HCT116 (cell line): Measurements from ENCODE around the gene IGSF3. TPM values are rescaled to one million over a fixed set of nuclear protein-coding genes. Genes with fewer than 3 reads are reported as not detected.

Source experiments
- ATAC-seq: fragments of 200-7000 bp; cut with Tn5 transposase; 2 replicates; pipeline ENCODE4 v1.9.1; 2020; ENCODE audit warnings: mild to moderate bottlenecking, moderate library complexity
- BruUV-seq: library from RNA; stranded (reverse); fragments of 400-500 nt; replicated peaks from 2 replicates; lab custom pipeline; 2021; lab: Mats Ljungman, UMichigan
- CTCF ChIA-PET: fragments of 300-600 bp; sonication (Branson Sonifier 250); formaldehyde crosslinking; loops from one replicate; lab custom pipeline; 2021; ENCODE audit warnings: antibody characterized with exemption; lab: Charles Lee
- POLR2A ChIA-PET: fragments of 300-600, 350-600 bp; sonication (Branson Sonifier 250); formaldehyde crosslinking; loops from one replicate; lab custom pipeline; 2021; ENCODE audit warnings: antibody characterized with exemption; lab: Charles Lee
- RAD21 ChIA-PET, 2 experiments: fragments of 300-600 bp; sonication (Branson Sonifier 250); formaldehyde crosslinking; loops; one replicate each; lab custom pipeline; 2023; ENCODE audit warnings: low total read pairs in 2 of 2; ENCODE audit not compliant: uncharacterized antibody in 2 of 2, unreplicated experiment in 2 of 2, low non-redundant PET in 1 of 2; lab: Charles Lee
- DNase-seq: peaks from one replicate; pipeline ENCODE4 v3.0.0-alpha.2; 2010; ENCODE audit warnings: low read depth, low spot score
- H2AFZ ChIP-seq: fragments of 200-600 bp; shearing (Covaris generic), sonication (generic); 2 replicates; pipeline ENCODE4 v1.6.1; 2017; ENCODE audit warnings: low read depth, mixed run types, mixed read lengths, antibody characterized with exemption, low read length; ENCODE audit not compliant: poor library complexity, severe bottlenecking
- H3K27ac ChIP-seq: 2 replicates; pipeline ENCODE4 v1.5.1; 2012; ENCODE audit warnings: low read depth, low read length
- H3K27me3 ChIP-seq: fragments of 200-600 bp; sonication (generic); 2 replicates; pipeline ENCODE4 v1.6.1; 2016; ENCODE audit warnings: mixed run types, low read length, mixed read lengths; ENCODE audit not compliant: insufficient read depth
- H3K36me3 ChIP-seq, 2 experiments: fragments of 200-500 bp in 1 of 2; fragments of 200-600 bp in 1 of 2; sonication (Bioruptor generic) in 1 of 2; sonication (generic) in 1 of 2; 2 replicates each; pipeline versions ENCODE4 v1.5.1 to v1.6.1; 2014 to 2016; ENCODE audit warnings: low read length in 2 of 2, inconsistent platforms in 1 of 2, mixed read lengths in 1 of 2, mixed run types in 1 of 2; ENCODE audit not compliant: insufficient read depth in 2 of 2, control insufficient read depth in 1 of 2
- H3K4me1 ChIP-seq, 2 experiments: fragments of 200-600 bp in 1 of 2; sonication (generic) in 1 of 2; 2 replicates each; pipeline versions ENCODE4 v1.5.1 to v1.6.1; 2012 to 2017; ENCODE audit warnings: low read length in 2 of 2, inconsistent platforms in 1 of 2, mild to moderate bottlenecking in 1 of 2, mixed read lengths in 1 of 2, mixed run types in 1 of 2, moderate library complexity in 1 of 2; ENCODE audit not compliant: insufficient read depth in 2 of 2, control insufficient read depth in 1 of 2
- H3K4me2 ChIP-seq: fragments of 200-600 bp; sonication (generic); 2 replicates; pipeline ENCODE4 v1.6.1; 2017; ENCODE audit warnings: mixed run types, low read length, mixed read lengths
- H3K4me3 ChIP-seq, 2 experiments: fragments of 200-600 bp in 1 of 2; sonication (generic) in 1 of 2; replicated peaks in 1 of 2; 2 replicates each; pipeline ENCODE4 v1.5.1; 2011 to 2016; ENCODE audit warnings: low read length in 2 of 2, control low read depth in 1 of 2, low read depth in 1 of 2, mild to moderate bottlenecking in 1 of 2, mixed read lengths in 1 of 2, mixed run types in 1 of 2
- H3K79me2 ChIP-seq: fragments of 200-600 bp; sonication (generic); 2 replicates; pipeline ENCODE4 v1.6.1; 2017; ENCODE audit warnings: mild to moderate bottlenecking, mixed run types, low read length, moderate library complexity, mixed read lengths; ENCODE audit not compliant: insufficient read depth
- H3K9ac ChIP-seq: fragments of 200-600 bp; sonication (generic); 2 replicates; pipeline ENCODE4 v1.6.1; 2016; ENCODE audit warnings: low read length, mixed read lengths
- H3K9me2 ChIP-seq: fragments of 200-600 bp; sonication (generic), shearing (Covaris generic); 2 replicates; pipeline ENCODE4 v1.6.1; 2017; ENCODE audit warnings: mixed run types, mild to moderate bottlenecking, moderate library complexity; ENCODE audit not compliant: insufficient read depth
- H3K9me3 ChIP-seq, 2 experiments: fragments of 200-500 bp in 1 of 2; fragments of 200-600 bp in 1 of 2; sonication (Bioruptor generic) in 1 of 2; sonication (generic) in 1 of 2; 2 replicates each; pipeline ENCODE4 v1.6.1; 2014 to 2017; ENCODE audit warnings: low read length in 2 of 2, mixed read lengths in 2 of 2, inconsistent platforms in 1 of 2, low read depth in 1 of 2, mild to moderate bottlenecking in 1 of 2, mixed run types in 1 of 2, moderate library complexity in 1 of 2; ENCODE audit not compliant: control insufficient read depth in 1 of 2, insufficient read depth in 1 of 2
- H4K20me1 ChIP-seq: fragments of 200-600 bp; sonication (generic), shearing (Covaris generic); 2 replicates; pipeline ENCODE4 v1.6.1; 2017; ENCODE audit warnings: mixed run types, mild to moderate bottlenecking, moderate library complexity; ENCODE audit not compliant: insufficient read depth
- ELF1 ChIP-seq: IDR thresholded peaks from 2 replicates; pipeline ENCODE4 v1.6.1; 2012; ENCODE audit warnings: low read depth, borderline replicate concordance
- EZH2phosphoT487 ChIP-seq: fragments of 200-600 bp; IDR thresholded peaks from 2 replicates; pipeline ENCODE4 v1.6.1; 2018; ENCODE audit warnings: antibody characterized with exemption, borderline replicate concordance
- FOSL1 ChIP-seq: IDR thresholded peaks from 2 replicates; pipeline ENCODE4 v1.6.1; 2012; ENCODE audit warnings: low read depth
- JUND ChIP-seq: IDR thresholded peaks from 2 replicates; pipeline ENCODE4 v1.6.1; 2012
- POLR2A ChIP-seq: IDR thresholded peaks from 2 replicates; pipeline ENCODE4 v1.7.0; 2011; ENCODE audit warnings: borderline replicate concordance; ENCODE audit not compliant: insufficient read depth, insufficient read length; ENCODE audit errors: extremely low read depth
- POLR2AphosphoS5 ChIP-seq: IDR thresholded peaks from 2 replicates; pipeline ENCODE4 v1.6.1; 2011; ENCODE audit warnings: mild to moderate bottlenecking, low read depth, low read length, moderate library complexity
- SRF ChIP-seq: IDR thresholded peaks from 2 replicates; pipeline ENCODE4 v1.6.1; 2012; ENCODE audit warnings: low read depth
- TCF7L2 ChIP-seq: IDR thresholded peaks from 2 replicates; pipeline ENCODE4 v1.7.0; 2011; ENCODE audit warnings: borderline replicate concordance, inconsistent platforms; ENCODE audit not compliant: insufficient read depth, insufficient read length; ENCODE audit errors: extremely low read depth
- YY1 ChIP-seq: IDR thresholded peaks from 2 replicates; pipeline ENCODE4 v1.6.1; 2011; ENCODE audit warnings: low read length, low read depth, moderate library complexity, mild to moderate bottlenecking; ENCODE audit not compliant: insufficient replicate concordance; ENCODE audit errors: extremely low read depth
- ZNF274 ChIP-seq: fragments of 200-500 bp; sonication (Bioruptor generic); IDR thresholded peaks from 2 replicates; pipeline ENCODE4 v1.6.1; 2014; ENCODE audit warnings: mild to moderate bottlenecking, low read depth, low read length, inconsistent platforms
- intact Hi-C: fragments of 100-400 bp; cut with micrococcal nuclease; formaldehyde crosslinking; loops from 2 replicates; pipeline ENCODE4 v1.10.0; 2022
- total RNA-seq: library from RNA; stranded (reverse); gene quantifications from one replicate; pipeline ENCODE4 v1.2.1, GENCODE V29; 2021; ENCODE audit not compliant: unreplicated experiment
- TF ChIP-seq, protein P1 (sequence below): IDR thresholded peaks from 2 replicates; pipeline ENCODE4 v1.6.1; 2012; ENCODE audit warnings: low read depth
- TF ChIP-seq, protein P2 (sequence below): IDR thresholded peaks from 2 replicates; pipeline ENCODE4 v1.6.1; 2012

IGSF3 gene
- total RNA-seq, 1 experiment from 2014 or later = 18.6 TPM

DNA sequence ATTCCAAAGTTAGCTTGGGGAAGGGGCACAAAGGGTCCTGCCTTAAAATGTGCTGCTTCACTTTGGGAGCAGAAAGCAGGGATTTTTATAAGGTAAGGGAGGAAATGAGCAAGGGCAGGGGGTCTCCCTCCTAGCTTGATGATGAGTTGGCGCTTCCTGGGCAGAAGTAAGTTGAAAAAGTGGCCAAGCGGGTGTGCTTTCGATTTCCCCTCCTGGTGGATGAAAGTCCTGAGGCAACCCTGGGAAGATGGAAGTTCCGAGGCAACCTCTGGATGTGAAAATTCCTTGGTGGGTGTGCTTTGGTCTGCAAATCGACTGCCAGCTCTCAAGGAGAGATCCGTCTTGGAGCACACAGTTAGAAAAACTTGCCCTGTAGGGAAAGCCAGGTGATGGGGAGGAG is 45.0 kb upstream of the IGSF3 start:
- no peak for DNase-seq
- no peak overlapping the region for H2AFZ ChIP-seq
- no peaks in the 10 kb centered on the region for H3K36me3 ChIP-seq
- no peaks in the 10 kb centered on the region for H3K4me1 ChIP-seq
- H3K9me2 ChIP-seq = no peaks in the 10 kb centered on the region
- no peak overlapping the region for H3K27ac ChIP-seq
- ChIA-PET RAD21 (no interaction called here), POLR2A (no interaction called here), CTCF (interaction anchor here (1.2 kb wide), 1 partner anchor 13 kb away, joined by 3 read pairs; no protein-coding TSS in a partner anchor)
- no peak for ATAC-seq
- no peak overlapping the region for H3K4me3 ChIP-seq
- H3K27me3 ChIP-seq = no peaks in the 10 kb centered on the region
- H3K79me2 ChIP-seq = no peaks in the 10 kb centered on the region
- intact Hi-C loops = no loop called here
- BruUV-seq = no TSS peak
- TF ChIP-seq, protein P1, sequence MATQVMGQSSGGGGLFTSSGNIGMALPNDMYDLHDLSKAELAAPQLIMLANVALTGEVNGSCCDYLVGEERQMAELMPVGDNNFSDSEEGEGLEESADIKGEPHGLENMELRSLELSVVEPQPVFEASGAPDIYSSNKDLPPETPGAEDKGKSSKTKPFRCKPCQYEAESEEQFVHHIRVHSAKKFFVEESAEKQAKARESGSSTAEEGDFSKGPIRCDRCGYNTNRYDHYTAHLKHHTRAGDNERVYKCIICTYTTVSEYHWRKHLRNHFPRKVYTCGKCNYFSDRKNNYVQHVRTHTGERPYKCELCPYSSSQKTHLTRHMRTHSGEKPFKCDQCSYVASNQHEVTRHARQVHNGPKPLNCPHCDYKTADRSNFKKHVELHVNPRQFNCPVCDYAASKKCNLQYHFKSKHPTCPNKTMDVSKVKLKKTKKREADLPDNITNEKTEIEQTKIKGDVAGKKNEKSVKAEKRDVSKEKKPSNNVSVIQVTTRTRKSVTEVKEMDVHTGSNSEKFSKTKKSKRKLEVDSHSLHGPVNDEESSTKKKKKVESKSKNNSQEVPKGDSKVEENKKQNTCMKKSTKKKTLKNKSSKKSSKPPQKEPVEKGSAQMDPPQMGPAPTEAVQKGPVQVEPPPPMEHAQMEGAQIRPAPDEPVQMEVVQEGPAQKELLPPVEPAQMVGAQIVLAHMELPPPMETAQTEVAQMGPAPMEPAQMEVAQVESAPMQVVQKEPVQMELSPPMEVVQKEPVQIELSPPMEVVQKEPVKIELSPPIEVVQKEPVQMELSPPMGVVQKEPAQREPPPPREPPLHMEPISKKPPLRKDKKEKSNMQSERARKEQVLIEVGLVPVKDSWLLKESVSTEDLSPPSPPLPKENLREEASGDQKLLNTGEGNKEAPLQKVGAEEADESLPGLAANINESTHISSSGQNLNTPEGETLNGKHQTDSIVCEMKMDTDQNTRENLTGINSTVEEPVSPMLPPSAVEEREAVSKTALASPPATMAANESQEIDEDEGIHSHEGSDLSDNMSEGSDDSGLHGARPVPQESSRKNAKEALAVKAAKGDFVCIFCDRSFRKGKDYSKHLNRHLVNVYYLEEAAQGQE = no peak
- TF ChIP-seq TCF7L2 (no peak), YY1 (no peak), SRF (no peak), ZNF274 (no peak), JUND (no peak), EZH2phosphoT487 (no peak), FOSL1 (no peak), POLR2AphosphoS5 (no peak), ELF1 (no peak), POLR2A (no peak)
- TF ChIP-seq, protein P2, sequence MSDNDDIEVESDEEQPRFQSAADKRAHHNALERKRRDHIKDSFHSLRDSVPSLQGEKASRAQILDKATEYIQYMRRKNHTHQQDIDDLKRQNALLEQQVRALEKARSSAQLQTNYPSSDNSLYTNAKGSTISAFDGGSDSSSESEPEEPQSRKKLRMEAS = no peak
- TF ChIP-seq, all 23 proteins: peak for 0
- H3K4me2 ChIP-seq = no peak overlapping the region
- no peaks in the 10 kb centered on the region for H3K9me3 ChIP-seq
- H3K9ac ChIP-seq = no peak overlapping the region
- H4K20me1 ChIP-seq = no peaks in the 10 kb centered on the region
